ENCODE measurements around the gene GABRG3.
A peak's percentile ranks its signal among the peaks of the same experiment; 100 is the strongest.
"Not testable (repeated sequence)": the region's sequence is repeated elsewhere in the genome, so short reads cannot be mapped to it uniquely, and the experiment has no call there.

Gene GABRG3

DNA sequence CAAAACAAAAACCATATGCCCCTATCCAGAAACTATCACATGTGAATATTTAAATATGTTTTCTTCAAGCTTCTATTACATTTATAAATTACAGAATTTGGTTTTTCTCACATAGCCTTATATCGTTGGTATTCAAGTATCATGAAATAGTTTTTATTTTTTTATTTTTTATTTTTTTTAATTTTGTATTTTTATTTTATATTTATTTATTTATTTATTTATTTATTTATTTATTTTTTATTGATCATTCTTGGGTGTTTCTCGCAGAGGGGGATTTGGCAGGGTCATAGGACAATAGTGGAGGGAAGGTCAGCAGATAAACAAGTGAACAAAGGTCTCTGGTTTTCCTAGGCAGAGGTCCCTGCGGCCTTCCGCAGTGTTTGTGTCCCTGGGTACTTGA, 32.0 kb downstream of the GABRG3 start:
- DNase-seq (ENCODE audit: low spot score), result not testable (repeated sequence)

DNA sequence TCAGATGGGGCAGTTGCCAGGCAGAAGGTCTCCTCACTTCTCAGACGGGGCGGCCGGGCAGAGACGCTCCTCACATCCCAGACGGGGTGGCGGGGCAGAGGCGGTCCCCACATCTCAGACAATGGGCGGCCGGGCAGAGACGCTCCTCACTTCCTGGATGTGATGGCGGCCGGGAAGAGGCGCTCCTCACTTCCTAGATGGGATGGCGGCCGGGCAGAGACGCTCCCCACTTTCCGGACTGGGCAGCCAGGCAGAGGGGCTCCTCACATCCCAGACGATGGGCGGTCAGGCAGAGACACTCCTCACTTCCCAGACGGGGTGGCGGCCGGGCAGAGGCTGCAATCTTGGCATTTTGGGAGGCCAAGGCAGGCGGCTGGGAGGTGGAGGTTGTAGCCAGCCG, 33.2 kb downstream of the GABRG3 start:
- DNase-seq (ENCODE audit: low spot score), result not testable (repeated sequence)

DNA sequence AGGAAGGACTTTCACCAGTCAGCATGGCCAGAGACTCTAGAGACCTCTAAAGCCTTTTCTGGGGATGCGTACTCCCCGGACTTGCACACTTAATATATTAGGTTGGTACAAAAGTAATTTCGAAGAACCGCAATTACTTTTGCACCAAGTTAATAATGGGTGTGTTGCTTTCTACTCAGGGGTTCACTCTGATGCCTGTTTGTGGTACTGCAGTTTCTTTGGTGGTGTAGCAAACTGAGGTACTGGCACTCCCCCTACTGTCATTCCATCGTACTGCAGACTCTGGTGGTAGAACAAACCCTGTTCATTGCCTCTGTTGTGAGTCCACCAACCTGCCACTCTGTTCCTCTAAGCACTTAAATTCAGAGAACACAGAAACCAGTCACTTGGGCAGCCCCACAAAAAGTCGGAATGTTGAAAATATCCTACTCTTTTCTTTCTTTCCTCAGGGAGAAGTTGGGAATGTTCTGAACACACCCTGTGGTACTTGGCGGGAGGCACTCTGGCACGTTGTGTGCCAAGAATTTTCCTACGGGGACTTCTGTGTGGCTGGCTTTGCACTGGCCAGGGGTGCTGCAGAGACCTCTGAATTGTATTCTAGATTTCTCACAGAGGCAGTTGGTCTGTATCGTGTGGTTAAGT, 46.3 kb downstream of the GABRG3 start:
- DNase-seq (ENCODE audit: low spot score), result peak; percentile 63

DNA sequence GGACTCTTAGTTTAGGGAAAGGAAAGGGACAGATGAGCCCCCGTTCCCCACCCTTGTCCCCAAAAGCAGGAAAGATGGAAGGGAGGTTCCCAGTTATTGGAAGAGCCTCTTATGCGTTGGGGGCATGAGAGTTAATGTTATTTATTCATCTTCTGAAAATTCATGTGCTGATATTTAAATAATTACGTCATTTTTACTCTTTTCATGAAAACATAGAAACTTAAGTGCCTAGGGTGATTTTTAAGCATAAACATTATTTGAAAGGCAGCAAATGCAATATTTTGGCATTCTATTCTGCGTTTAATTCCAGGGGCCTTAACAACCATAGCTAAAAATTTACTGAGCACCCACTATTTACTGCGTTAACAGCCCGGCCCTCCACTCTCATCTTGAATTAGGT, 48.7 kb downstream of the GABRG3 start:
- no peak for DNase-seq (ENCODE audit: low spot score)

DNA sequence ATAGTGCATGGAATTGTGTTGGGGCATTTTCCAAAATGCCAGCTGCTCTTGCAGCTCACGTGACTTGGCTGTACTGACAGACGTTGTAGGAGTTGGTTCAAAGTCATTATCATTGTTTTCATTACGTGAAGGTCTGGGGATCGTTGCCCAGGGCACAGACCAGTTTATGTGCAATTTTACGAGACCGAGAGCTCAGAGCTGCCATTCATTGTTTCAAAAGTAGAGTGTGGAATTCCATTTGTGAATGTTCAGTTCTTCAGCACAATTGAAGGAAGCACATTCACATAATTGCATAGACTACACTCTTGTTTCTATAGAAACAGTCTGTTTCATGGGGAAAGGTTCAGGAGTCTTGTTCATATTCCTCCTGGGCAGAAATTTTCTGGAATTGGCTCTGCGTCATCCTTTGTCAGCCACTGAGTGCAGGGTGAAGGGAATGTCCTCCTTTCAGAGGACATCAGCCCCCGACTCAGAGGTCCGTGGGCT, 54.5 kb downstream of the GABRG3 start:
- DNase-seq (ENCODE audit: low spot score), result no peak

DNA sequence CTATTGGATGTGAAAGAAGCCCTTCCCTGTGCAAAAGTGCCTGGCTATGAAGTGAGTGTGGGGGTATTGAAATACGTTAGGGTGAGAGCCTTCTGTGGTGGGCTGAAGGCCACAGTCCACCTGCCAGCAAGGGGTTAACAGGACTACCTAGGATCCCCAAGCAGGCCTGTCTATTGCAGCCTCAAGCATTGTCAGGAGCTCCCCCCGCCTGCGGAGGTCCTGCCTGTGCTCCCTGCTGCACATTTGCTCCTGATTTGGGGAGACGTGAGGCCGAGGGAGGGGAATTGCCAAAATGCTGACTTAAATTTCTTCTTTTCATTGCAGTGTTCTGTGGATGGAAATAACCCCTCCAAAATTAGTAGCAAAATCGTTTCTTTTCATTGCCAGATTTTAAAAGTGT, 56.2 kb downstream of the GABRG3 start:
- DNase-seq (ENCODE audit: low spot score), result no peak

DNA sequence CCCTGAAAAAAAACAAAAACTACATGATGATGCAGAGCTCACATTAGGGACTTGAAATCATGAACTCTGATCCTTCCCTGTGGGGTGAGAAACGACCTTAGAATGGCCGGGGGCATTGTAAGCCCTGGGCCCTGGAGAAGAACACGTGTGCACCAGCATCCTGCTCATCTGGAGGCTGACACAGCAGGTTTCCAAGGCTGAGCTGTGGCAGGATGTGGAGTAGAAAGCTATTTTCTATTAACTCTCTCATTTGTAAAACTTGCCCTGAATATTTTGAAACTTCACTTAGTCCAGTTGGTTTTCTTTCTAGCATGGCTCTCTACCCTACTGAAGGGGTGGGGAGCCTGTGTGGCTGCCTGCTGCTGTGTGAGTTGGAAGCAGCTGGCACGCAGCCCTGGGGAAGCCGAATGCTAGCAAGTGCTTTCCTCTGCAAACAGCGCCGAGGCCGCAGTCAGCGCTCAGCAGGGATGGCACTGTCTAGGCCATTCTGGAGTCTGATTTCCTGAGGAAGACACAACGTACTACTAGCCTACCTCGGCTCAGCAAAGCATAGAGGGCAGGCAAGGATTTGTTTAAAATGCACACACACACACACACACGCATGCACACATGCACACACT, 58.0 kb downstream of the GABRG3 start:
- DNase-seq (ENCODE audit: low spot score), result no peak

DNA sequence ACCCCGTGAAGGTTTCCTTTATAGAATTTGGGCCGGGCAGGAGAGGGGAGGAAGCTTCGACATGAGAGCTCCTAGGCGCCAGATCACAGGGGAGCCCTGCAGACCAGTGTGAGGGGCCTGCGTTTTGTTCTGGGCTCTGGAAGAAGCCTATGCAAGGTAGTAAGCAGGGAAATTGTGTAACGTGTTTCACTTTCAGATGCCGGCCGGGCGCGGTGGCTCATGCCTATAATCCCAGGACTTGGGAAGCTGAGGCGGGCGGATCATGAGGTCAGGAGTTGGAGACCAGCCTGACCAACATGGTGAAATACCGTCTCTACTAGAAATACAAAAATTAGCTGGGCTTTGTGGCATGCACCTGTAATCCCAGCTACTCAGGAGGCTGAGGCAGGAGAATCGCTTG, 65.2 kb downstream of the GABRG3 start:
- no peak for DNase-seq (ENCODE audit: low spot score)

DNA sequence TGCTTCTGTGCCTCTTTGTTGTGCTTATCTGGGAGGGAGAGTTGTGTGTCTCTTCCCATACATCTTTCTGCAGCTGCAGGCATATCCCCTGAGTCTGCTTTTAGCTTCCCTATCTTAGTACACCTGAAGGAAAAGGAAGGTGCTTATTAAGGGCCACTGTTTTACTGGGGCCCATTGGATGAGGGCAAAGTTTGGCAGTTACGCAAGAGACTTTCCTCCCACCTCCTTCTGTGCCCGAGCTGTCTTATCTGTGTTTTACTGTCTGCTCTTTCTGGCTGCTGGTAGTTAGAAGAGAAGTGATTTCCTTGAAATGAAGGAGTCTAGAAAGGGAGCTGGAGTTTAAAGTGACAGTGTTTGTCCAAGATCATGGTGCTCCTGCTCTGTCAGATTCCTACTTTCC, 66.5 kb downstream of the GABRG3 start:
- no peak for DNase-seq (ENCODE audit: low spot score)

DNA sequence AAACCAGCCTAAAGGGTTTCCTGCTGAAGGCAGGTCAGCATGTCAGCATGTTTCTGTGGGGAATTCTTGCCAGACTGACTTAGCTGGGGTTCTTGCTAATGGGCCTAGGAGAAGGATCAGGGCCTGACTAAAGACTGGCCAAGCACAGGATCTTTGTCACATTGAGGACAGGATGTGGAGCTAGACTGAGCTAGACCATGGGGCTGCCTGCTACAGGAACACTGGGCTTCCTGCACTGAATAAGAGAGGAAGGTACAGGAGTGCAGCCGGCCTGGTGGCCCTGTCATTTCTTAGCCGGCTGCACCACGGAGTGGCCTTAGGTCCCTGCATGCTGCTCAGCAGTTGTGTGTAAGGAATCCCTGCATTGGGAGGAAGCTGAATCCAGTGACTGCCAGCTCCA, 68.2 kb downstream of the GABRG3 start:
- no peak for DNase-seq (ENCODE audit: low spot score)

DNA sequence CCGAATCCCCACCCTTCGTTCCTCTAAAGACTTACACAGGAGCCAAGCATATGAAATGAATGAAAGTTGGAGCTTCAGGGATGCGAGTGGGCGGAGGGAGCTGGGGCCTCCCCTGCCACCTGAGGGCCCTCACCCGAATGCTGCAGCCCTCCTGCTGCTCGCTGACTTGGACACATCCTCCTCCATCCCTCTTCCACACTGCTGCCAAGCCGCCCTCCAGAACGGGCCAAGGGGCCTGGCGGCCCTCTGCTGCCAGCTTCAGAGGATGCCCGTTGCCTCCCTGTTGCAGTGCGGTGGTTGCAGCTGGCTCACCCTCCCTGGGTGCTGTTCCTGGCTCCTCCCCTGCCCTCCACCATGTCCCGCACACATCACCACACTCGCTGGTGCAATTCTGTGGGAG, 71.2 kb downstream of the GABRG3 start:
- no peak for DNase-seq (ENCODE audit: low spot score)

DNA sequence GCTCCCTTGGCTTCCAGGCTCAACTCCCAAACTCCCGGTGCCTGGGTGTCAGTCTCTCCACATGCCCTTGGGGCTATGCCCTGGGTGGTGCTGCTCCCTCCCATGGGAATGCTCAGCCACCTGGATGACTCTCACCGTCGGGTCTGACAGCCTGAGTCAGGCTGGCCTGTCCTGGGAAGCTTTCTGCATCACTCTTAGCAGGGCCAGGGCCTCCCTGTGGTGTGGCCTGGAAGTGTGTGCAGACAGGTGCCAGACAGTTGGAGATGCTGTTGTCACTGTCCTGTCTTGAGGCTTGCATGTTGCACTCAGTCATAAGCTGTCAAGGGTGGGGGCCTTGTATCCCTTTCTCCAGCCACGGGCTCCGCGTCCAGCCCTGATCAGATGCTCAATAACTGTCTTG, 71.7 kb downstream of the GABRG3 start:
- no peak for DNase-seq (ENCODE audit: low spot score)

DNA sequence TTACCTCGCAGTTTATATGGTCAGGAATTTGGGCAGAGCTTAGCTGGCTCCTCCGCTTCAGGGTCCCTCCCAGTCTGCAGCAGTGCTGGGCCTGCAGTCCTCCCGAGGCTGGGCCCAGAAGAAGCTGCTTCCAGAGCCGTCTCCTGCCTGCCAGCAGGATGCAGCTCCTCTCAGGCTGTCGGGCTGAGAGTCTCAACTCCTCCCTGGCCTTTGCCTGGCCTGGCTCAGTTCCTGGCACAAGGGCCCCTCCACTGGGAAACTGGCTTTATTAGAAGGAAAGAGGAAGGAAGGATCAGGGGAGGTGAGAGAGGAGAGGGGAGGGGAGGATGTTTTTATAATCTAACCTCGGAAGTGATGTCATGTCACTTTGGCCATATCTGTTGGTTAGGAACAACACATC, 72.8 kb downstream of the GABRG3 start:
- no peak for DNase-seq (ENCODE audit: low spot score)

DNA sequence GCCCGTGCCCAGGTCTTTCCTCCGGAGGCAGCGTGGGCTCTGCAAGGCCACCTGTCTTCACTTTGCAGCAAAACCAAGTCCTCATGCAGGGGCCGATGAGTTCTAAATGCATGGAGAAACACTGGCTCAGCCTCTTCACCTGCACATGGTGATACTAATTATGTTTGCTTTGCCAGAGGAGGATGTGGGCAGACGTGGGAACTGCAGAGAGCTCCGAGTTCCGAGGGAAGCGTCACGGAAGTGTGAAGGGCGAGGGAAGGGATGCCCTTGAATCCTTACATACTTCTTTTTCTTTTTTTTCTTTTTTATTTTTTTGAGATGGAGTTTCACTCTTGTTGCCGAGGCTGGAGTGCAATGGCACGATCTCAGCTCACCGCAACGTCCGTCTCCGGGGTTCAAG, 74.8 kb downstream of the GABRG3 start:
- no peak for DNase-seq (ENCODE audit: low spot score)

DNA sequence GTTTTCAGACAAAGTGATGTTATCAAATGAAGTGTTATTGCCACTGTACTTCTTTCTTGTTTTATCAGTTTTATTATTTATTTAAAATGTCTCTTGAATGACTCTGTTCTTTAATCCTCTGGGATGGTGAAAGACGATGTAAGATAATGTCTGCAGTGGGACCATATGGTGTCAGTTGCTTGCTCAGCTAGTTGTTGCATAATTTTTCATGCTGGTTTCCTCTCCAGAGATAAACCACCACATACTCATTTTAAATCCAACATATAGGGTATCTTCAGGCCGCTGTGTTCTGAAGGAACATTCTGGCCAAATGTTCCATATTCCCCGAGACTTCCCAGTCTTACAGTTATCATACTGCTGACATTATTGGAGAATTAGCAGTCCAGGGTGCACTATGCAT, 75.9 kb downstream of the GABRG3 start:
- no peak for DNase-seq (ENCODE audit: low spot score)

DNA sequence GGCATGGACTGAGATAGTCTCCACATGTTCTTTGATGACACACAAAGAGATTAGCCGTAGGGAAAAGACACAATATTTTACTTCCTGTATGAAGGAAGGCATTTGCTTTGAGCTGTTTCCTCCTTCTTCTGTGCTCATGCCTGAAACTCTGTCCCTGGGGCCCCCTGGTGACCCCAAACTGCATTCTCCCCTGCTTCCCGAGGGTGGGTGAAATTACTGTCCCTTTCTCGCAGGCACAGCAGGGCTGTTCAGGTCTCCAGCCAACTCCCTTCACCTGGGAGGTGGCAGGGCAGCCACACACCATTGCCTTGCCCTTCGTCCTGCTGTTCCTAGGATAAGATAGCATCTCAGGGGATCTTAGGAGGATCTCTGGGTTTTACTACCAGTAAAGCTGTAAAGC, 79.2 kb downstream of the GABRG3 start:
- no peak for DNase-seq (ENCODE audit: low spot score)

DNA sequence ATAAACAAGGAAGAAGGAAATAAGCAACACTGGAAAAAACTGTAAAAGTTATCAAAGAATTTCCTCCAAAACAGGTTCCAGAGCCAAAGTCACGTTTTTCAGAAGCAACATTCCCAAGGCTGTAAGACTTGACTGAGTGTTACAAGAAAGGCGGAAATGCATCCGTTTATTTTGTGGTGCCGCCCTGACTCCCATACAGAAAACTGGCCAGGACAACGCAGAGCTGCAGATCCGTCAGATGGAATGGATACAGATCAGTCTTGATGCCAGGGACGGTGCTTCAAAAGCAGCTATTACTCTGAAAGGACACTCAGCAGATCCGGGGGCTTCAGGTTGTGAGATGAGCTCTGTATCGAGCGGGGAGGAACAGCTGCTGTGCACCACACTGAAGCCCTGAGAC, 83.4 kb downstream of the GABRG3 start:
- no peak for DNase-seq (ENCODE audit: low spot score)

DNA sequence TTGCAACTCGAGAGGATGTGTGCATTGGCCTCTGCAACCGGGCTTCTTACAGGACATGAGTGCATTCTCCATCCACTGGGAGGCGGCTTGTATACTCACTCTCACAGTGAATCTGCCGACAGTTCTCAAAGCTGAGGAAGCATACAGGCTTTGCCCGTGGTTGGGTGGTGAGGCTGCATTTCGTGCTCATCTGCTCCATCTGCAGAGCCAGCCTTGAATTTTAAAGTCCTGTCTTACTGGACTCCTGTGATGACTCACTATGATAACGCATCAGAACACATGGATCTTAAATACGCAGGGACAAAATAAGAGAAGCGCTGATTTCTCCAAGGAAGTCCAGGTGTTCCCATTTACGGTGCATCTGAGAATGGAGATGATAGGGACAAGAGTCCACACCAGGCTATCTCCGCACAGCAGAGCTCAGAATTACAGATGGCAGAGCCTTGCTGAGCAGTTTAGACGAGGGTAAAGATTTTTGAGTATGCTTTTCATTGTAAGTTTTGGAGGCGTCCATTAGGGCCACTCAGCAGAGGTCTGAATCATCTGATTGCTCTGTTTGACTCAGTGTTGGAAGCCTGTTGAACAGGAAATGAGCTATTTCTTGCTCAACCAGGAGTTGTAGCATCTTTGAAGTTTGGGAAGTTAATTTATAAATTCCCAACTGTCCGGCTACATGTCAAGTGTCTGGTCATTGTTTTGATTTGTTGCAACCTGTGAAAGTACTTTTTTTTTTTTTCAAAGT, 87.1 kb downstream of the GABRG3 start:
- DNase-seq (ENCODE audit: low spot score), result no peak

DNA sequence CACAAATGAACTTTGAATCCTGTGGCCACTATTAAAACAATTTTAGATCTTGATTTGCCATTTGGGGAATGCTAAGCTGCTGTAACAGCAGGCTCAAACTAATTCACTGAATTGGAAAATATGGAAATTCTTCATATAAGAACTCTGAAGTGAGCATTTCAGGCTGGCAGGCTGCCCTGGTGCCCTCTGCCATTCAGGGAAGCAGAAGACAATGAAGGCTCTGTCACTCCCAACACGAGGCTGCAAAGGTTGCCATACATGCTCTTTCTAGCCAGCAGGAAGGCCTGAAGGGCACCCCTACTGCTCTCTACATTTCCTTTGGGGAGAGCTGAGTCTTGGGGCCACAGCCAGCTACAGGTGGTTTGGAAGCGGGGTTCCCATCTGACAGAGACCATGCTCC, 88.0 kb downstream of the GABRG3 start:
- no peak for DNase-seq (ENCODE audit: low spot score)

DNA sequence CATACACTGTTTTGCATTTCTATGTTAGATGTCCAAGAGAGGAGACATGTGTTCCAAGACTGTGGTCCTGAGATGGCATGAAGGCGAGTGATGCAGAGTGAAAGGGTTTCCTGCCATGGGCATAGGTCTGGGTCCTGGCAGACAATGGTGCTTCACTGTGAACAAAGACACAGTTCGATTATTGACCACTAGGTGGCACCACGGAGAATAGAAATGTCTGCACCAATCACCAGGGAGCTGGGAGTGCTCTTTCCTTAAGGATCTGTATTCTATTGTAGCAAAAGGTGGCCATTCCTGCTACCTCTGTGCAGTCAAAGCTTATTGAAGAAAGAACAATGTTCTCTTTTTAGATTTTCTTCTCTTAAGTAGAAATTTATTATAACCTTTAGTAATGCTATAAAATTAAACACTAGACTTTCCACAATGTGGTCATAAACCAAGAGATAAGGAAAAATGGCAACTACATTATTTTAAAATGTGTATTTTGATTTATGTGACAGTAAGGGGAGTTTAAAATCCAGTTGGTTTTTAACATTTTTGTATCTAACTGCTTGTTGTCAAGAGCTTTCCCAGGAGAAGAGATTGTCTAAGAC, 88.7 kb downstream of the GABRG3 start:
- DNase-seq (ENCODE audit: low spot score), result peak; percentile 19

DNA sequence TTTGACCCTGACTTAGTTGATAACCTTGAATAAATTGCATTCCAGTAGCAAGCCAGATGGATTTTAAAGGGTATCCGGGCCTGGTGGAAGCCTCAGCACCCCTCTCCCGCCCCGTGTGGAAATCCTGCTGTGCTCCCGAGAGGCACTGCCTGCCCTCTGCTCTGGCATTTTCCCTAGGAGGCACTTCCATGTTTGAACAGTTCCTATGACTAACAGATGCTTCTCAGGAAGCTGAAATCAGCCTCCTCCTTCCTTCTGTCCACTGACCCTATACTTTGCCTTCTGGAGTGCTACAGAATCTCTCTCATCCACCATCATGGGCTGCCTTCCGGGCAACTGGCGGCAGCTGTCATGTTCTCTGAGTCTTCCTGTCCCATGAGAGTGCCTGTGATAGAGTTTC, 90.8 kb downstream of the GABRG3 start:
- no peak for DNase-seq (ENCODE audit: low spot score)

DNA sequence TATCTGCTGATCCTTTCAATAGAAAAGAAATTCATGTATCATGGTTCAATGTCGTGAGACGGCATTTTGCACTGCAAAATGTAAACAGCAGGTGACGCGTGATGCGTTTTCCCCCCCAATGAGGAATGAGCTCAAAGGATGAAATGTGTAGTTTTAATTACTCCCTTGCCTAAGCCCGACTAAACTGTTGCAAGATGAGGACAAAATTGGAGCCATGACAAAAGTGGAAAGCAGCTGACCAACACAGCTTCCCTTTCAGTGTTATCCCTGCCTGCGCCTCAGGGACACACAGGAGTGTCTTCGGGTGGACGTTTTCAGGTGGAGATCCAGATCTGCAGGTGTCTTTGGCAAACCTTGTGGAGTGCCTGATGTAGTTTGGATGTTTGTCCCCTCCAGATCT, 92.0 kb downstream of the GABRG3 start:
- DNase-seq (ENCODE audit: low spot score), result no peak

DNA sequence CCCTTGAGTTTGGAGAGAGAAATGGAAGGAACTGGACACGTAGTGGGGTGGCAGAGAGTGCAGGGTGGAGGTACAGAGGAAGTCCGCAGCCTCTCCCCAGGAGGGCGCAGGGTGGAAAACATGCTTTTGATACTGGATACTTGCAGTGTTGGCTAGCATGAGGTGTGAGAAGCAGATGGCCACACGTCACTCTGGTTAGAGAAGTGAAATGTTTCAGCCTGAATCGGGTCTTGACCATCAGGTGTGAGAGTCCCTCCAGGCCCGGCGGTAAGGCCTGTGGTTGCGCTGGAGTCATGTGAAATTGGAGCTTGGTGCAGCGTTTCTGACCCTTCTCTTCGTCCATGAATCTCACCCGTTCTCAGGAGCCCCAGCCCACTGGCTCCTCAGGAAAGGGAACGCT, 93.1 kb downstream of the GABRG3 start:
- no peak for DNase-seq (ENCODE audit: low spot score)
